ENCODE measurements around the gene POM121C. TPM values are rescaled to one million over a fixed set of nuclear protein-coding genes. Genes with fewer than 3 reads are reported as not detected.
"Not testable (repeated sequence)": the region's sequence is repeated elsewhere in the genome, so short reads cannot be mapped to it uniquely, and the experiment has no call there.

The POM121C gene
- total RNA-seq, 1 experiment from 2014 or later, result 18.5 TPM

DNA sequence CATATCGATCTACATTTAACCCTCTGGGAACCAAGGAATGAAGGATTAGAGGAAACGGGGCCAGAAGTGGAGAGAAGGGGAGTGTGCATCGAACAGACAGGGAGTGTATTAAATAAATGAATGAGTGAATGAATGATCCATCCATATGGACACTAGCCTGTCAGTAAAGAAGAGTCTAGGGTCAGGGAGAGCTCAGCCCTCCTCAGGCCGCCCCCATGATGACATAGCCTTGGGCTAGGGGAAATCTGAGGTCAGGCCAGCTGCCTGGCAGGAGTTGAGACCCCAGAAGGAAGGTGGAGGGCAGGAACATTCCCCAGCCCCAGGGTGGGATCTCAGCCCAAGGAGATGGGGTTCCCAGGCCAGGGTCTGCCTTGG, 112.0 kb downstream of the POM121C start:
- not testable (repeated sequence) for H3K27ac ChIP-seq, H3K36me3 ChIP-seq, H3K4me3 ChIP-seq

DNA sequence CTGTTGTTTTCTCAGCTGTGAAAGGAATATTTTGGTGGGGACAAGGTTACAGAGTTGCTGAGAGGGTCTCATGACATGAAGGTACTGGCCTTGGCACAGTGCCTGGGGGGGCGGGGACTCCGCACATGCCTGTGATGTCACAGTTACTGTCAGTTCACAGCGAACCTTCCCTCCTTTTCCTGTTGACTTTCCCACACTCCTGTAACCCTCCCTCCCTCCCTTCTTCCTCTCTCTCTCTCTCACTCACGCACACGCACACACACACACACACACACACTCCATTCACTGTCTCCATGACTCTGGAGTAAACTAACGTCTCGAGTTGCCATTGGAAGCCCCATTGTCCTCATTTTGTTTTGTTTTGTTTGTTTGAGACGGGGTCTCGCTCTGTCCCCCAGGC, 118.8 kb downstream of the POM121C start:
- not testable (repeated sequence) for H3K4me3 ChIP-seq; H3K4me1 ChIP-seq; H3K9me3 ChIP-seq (replicated peaks); H3K27me3 ChIP-seq; DNase-seq; H3K36me3 ChIP-seq; H3K27ac ChIP-seq

More for the DNA sequence above, 112.0 kb downstream of the POM121C start:
- not testable (repeated sequence) for H3K9me3 ChIP-seq (replicated peaks); H3K4me1 ChIP-seq; H3K27me3 ChIP-seq; DNase-seq

Other genes with a start within 250 kb of the POM121C start
- gene TRIM73, start 90.7 kb downstream of the POM121C start, total RNA-seq (2014; rRNA removed; shearing (Covaris generic)), result 0.20 and 1.8 TPM in 2 replicates
- not detected in 2 replicates for gene SPDYE5, start 6.0 kb upstream of the POM121C start, total RNA-seq (2014; rRNA removed; shearing (Covaris generic))

Data from SJCRH30 (cell line).